Endothelial cell of coronary artery (primary cell): Measurements from ENCODE around the gene CDH9. TPM values are rescaled to one million over a fixed set of nuclear protein-coding genes. Genes with fewer than 3 reads are reported as not detected.

Experiments
- total RNA-seq: library from RNA; depleted of rRNA; stranded (reverse); fragments of >200 nt; gene quantifications from 2 replicates; pipeline ENCODE4 v1.2.3, GENCODE V29; 2014

CDH9 gene, protein sequence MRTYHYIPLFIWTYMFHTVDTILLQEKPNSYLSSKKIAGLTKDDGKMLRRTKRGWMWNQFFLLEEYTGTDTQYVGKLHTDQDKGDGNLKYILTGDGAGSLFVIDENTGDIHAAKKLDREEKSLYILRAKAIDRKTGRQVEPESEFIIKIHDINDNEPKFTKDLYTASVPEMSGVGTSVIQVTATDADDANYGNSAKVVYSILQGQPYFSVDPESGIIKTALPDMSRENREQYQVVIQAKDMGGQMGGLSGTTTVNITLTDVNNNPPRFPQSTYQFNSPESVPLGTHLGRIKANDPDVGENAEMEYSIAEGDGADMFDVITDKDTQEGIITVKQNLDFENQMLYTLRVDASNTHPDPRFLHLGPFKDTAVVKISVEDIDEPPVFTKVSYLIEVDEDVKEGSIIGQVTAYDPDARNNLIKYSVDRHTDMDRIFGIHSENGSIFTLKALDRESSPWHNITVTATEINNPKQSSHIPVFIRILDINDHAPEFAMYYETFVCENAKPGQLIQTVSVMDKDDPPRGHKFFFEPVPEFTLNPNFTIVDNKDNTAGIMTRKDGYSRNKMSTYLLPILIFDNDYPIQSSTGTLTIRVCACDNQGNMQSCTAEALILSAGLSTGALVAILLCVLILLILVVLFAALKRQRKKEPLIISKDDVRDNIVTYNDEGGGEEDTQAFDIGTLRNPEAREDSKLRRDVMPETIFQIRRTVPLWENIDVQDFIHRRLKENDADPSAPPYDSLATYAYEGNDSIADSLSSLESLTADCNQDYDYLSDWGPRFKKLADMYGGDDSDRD
- not detected in 2 replicates for total RNA-seq

DNA sequence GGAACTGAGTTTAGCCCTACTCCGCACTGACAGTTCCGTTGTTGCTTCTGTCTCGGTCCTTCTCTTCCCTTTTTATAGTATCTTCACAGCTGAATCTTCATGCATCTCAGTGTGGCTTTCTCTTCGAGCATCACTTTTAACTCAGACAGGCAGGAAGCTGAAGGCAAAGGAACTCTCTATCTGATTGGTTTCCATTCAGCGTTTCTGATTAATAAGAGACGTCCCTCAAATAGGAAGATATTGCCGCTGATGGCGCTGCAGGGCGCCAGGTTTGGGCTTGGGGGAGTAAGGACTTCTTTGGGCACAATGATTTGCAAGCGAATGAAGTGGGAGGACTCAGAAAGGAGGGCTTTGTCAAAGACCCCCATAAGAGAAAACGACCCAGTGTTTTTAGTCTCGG, at the start of gene CDH9:
CDH9 (minus strand) TSS at position 111 of the 400 bp plus-strand sequence. CDS start 50,253 bp downstream, outside the sequence.

